Activated B cell treated with CpG ODN at 0.5 μM for 24 hours (primary cell): ENCODE results near the gene PXYLP1. TPM values are rescaled to one million over a fixed set of nuclear protein-coding genes. Genes with fewer than 3 reads are reported as not detected.
"Not testable (repeated sequence)": the region's sequence is repeated elsewhere in the genome, so short reads cannot be mapped to it uniquely, and the experiment has no call there.

Experiments used
- ATAC-seq: fragments of 200-7000 bp; cut with Tn5 transposase; one replicate; pipeline ENCODE4 v1.10.0; 2021; ENCODE audit warnings: low read depth, mild to moderate bottlenecking, moderate library complexity
- CTCF ChIA-PET: fragments of 350-600 bp; sonication (Branson Sonifier 250); formaldehyde crosslinking; loops from one replicate; lab custom pipeline; 2021; ENCODE audit warnings: antibody characterized with exemption; lab: Charles Lee
- POLR2A ChIA-PET: fragments of 350-600 bp; sonication (Branson Sonifier 250); formaldehyde crosslinking; loops from one replicate; lab custom pipeline; 2021; ENCODE audit warnings: antibody characterized with exemption; lab: Charles Lee
- DNase-seq: peaks from one replicate; pipeline ENCODE4 v3.0.0; 2022
- H3K27ac Mint-ChIP-seq: one replicate; pipeline ENCODE4 v1.8.0; 2020; ENCODE audit warnings: mixed read lengths
- H3K27me3 Mint-ChIP-seq: one replicate; pipeline ENCODE4 v1.8.0; 2021; ENCODE audit warnings: mixed read lengths
- H3K36me3 Mint-ChIP-seq: one replicate; pipeline ENCODE4 v1.8.0; 2021; ENCODE audit warnings: low read depth, mixed read lengths
- H3K4me1 Mint-ChIP-seq: one replicate; pipeline ENCODE4 v1.8.0; 2021; ENCODE audit warnings: mixed read lengths
- H3K4me3 Mint-ChIP-seq: one replicate; pipeline ENCODE4 v1.8.0; 2020; ENCODE audit warnings: mild to moderate bottlenecking, mixed read lengths
- H3K9me3 Mint-ChIP-seq: one replicate; pipeline ENCODE4 v1.8.0; 2020; ENCODE audit warnings: mixed read lengths
- intact Hi-C: fragments of 100-400 bp; cut with micrococcal nuclease; formaldehyde crosslinking; loops from one replicate; pipeline ENCODE4 v1.15.1; 2024
- total RNA-seq: library from RNA; stranded (reverse); gene quantifications from 2 replicates; pipeline ENCODE4 v1.2.3, GENCODE V29; 2022
- TF ChIP-seq, protein P1 (sequence below): fragments of 200-600 bp; IDR thresholded peaks from one replicate; pipeline ENCODE4 v1.8.0; 2022; ENCODE audit warnings: antibody characterized with exemption, mild to moderate bottlenecking

Gene PXYLP1
- total RNA-seq, 1 donor from 2014 or later = 2.7 TPM

DNA sequence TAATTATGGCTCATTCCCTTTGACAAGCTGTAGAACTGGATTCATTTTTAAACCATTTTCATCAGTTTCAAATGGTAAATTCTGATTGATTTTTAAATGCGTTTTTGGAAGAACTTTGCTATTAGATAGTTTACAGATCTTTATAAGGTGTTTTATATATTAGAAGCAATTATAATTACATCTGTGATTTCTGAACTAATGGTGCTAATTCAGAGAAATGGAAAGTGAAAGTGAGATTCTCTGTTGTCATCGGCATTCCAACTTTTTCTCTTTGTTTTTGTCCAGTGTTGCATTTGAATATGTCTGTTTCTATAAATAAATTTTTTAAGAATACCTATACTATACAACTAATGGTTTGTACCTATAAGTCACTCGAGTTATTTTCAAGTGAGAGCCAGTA is 62.7 kb downstream of the PXYLP1 start:
- H3K4me1 Mint-ChIP-seq = peaks cover 14% of the 10 kb centered on the region
- TF ChIP-seq, protein P1, sequence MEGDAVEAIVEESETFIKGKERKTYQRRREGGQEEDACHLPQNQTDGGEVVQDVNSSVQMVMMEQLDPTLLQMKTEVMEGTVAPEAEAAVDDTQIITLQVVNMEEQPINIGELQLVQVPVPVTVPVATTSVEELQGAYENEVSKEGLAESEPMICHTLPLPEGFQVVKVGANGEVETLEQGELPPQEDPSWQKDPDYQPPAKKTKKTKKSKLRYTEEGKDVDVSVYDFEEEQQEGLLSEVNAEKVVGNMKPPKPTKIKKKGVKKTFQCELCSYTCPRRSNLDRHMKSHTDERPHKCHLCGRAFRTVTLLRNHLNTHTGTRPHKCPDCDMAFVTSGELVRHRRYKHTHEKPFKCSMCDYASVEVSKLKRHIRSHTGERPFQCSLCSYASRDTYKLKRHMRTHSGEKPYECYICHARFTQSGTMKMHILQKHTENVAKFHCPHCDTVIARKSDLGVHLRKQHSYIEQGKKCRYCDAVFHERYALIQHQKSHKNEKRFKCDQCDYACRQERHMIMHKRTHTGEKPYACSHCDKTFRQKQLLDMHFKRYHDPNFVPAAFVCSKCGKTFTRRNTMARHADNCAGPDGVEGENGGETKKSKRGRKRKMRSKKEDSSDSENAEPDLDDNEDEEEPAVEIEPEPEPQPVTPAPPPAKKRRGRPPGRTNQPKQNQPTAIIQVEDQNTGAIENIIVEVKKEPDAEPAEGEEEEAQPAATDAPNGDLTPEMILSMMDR = no peak
- no peaks in the 10 kb centered on the region for H3K36me3 Mint-ChIP-seq
- POLR2A ChIA-PET = interaction anchor here (1.0 to 1.9 kb wide), 2 partner anchors 11 to 17 kb away, joined by 3 to 10 read pairs; no protein-coding TSS in a partner anchor
- ATAC-seq = no peak
- H3K27me3 Mint-ChIP-seq = no peaks in the 10 kb centered on the region
- H3K9me3 Mint-ChIP-seq = no peaks in the 10 kb centered on the region
- H3K4me3 Mint-ChIP-seq = peak overlapping the region; percentile 71
- no peak overlapping the region for H3K27ac Mint-ChIP-seq
- intact Hi-C loops = no loop called here
- DNase-seq = no peak
- CTCF ChIA-PET = interaction anchor here (0.6 to 1.0 kb wide), 2 partner anchors 10 to 63 kb away, joined by 3 to 4 read pairs; partner anchors contain the start of gene PXYLP1

DNA sequence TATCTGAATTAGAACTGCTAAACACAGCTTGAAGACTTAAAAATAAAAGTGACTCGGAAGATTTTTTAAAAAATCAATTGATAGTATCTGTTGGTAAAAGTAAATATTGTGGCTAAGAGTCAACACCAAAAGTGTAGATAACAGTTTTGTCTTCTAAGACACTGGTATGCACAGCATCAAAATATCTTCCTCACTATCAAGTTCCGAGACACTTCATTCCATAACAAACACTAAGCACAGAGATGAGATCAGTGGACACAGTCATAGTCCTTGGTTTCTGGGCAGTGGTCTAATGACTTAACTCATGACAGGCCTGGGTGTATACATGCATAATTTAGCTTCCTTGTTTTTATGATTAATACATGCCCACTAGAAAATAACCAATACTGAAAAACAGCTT is 63.2 kb downstream of the PXYLP1 start:
- H3K4me3 Mint-ChIP-seq = peak overlapping the region; percentile 71
- H3K4me1 Mint-ChIP-seq = peaks cover 14% of the 10 kb centered on the region
- H3K9me3 Mint-ChIP-seq = no peaks in the 10 kb centered on the region
- intact Hi-C loops = no loop called here
- DNase-seq = no peak
- H3K27me3 Mint-ChIP-seq = no peaks in the 10 kb centered on the region
- ChIA-PET POLR2A (interaction anchor here (1.9 kb wide), 1 partner anchor 17 kb away, joined by 10 read pairs; no protein-coding TSS in a partner anchor), CTCF (interaction anchor here (0.6 to 1.0 kb wide), 2 partner anchors 9 to 64 kb away, joined by 3 to 4 read pairs; partner anchors contain the start of gene PXYLP1)
- no peaks in the 10 kb centered on the region for H3K36me3 Mint-ChIP-seq
- no peak for ATAC-seq
- TF ChIP-seq, protein P1 = no peak
- H3K27ac Mint-ChIP-seq = no peak overlapping the region

DNA sequence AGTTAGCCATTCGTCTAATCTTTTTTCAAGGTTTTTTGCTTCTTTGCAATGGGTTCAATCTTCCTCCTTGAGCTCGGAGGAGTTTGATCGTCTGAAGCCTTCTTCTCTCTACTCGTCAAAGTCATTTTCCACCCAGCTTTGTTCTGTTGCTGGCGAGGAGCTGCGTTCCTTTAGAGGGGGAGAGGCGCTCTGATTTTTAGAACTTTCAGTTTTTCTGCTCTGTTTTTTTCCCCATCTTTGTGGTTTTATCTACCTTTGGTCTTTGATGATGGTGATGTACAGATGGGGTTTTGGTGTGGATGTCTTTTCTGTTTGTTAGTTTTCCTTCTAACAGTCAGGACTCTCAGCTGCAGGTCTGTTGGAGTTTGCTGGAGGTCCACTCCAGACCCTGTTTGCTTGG is 68.8 kb downstream of the PXYLP1 start:
- H3K36me3 Mint-ChIP-seq, H3K9me3 Mint-ChIP-seq, H3K27me3 Mint-ChIP-seq, ATAC-seq, POLR2A ChIA-PET, DNase-seq, H3K4me1 Mint-ChIP-seq, H3K4me3 Mint-ChIP-seq, intact Hi-C loops, H3K27ac Mint-ChIP-seq: not testable (repeated sequence)
- CTCF ChIA-PET = interaction anchor here (0.8 to 11.5 kb wide), 2 partner anchors 154 to 980 kb away, joined by 3 to 107 read pairs; no protein-coding TSS in a partner anchor

DNA sequence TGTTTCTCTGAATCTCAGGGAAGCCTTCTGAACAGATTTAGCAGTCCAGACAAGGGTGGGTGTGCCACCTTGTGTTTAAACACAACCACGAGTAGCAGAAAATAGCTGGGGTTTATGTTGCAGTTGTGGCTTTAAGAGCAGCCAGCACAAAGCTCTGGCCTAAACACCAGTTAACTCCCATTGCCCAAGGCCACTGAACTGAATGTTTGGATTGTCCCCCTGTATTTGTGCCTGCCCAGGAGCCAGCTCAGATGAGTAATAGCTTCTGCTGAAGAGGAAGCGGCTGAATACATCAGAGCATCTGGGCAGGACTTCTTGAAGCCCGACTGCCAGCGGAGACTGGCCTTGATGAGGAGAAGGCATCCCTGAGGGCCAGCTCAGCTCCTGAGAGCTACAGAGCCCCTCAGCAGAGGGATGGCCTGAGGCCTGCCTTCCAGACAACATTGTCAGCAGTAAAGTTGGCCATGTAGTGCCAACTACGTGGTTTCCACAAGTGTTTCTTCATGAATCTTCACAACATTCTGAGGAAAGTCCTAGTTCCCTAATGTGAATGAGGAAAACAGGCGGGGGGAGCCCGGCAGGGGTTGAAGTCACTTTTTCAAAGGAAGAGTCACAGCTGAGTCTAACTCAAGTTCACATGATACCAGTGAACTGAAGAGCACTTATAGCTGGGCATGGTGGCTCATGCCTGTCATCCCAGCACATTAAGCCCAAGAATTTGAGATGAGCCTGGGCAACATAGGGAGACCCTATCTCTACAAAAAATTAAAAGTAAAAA is 70.9 kb downstream of the PXYLP1 start:
- TF ChIP-seq, protein P1 = no peak
- DNase-seq (no peak), ATAC-seq (no peak)
- H3K9me3 Mint-ChIP-seq = no peaks in the 10 kb centered on the region
- ChIA-PET POLR2A (interaction anchor here (0.9 to 1.5 kb wide), 2 partner anchors 9 to 184 kb away, joined by 3 to 8 read pairs; partner anchors contain the start of gene RASA2), CTCF (interaction anchor here (0.9 to 11.5 kb wide), 10 partner anchors 9 to 258 kb away, joined by 3 to 107 read pairs (median 7); no protein-coding TSS in a partner anchor)
- H3K36me3 Mint-ChIP-seq = no peaks in the 10 kb centered on the region
- intact Hi-C loops = loop anchor here (1.0 to 2.0 kb wide), 5 partner anchors 139 to 610 kb away; no protein-coding TSS in a partner anchor
- H3K4me1 Mint-ChIP-seq = peaks cover 2% of the 10 kb centered on the region
- no peak overlapping the region for H3K4me3 Mint-ChIP-seq
- no peaks in the 10 kb centered on the region for H3K27me3 Mint-ChIP-seq
- no peak overlapping the region for H3K27ac Mint-ChIP-seq

DNA sequence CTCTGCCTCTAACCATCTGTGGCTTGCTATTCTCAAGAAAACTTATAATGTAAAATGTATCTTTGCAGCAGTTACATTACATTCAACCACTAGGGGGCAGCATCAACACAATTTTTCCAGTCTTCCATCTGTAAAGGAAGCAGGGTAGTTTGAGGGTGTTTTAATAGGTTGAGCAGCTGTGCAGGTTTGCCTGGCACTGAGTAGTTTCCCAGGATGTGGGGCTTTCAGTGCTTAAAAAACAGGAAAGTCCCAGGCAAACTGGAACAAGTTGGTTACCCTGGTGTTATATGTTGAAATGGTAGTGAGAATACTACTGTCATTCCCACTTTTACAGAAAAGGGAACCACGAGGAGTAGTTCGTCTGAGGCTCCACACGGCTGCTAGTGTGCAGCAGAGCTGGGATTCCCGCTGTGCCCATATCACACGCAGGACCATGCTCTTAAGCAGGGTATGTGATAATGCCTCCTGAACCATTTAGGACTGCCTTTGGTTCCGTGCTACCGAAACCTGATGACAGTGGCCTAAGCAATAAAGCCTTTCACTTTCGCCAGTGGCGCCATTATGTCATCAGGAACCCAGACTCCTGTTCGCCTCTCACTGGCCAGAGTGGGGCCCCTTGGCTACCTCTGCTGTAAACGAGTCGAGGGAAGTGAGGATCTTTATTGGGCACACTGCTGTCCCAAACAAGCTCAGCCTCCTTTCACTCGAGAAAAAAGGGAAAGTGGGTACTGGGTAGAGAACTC is 72.0 kb downstream of the PXYLP1 start:
- ChIA-PET CTCF (interaction anchor here (0.9 to 11.5 kb wide), 14 partner anchors 8 to 267 kb away, joined by 3 to 107 read pairs (median 6); no protein-coding TSS in a partner anchor), POLR2A (interaction anchor here (0.9 to 1.5 kb wide), 2 partner anchors 8 to 183 kb away, joined by 3 to 8 read pairs; partner anchors contain the start of gene RASA2)
- no peak for DNase-seq
- intact Hi-C loops = loop anchor here (1.0 to 2.0 kb wide), 5 partner anchors 138 to 609 kb away; no protein-coding TSS in a partner anchor
- Mint-ChIP-seq H3K4me3 (no peak overlapping the region), H3K9me3 (no peaks in the 10 kb centered on the region), H3K27ac (no peak overlapping the region), H3K36me3 (no peaks in the 10 kb centered on the region), H3K4me1 (peaks cover 2% of the 10 kb centered on the region), H3K27me3 (no peaks in the 10 kb centered on the region)
- ATAC-seq = peak; percentile 88
- TF ChIP-seq, protein P1 = no peak
